GM12864 (cell line): ENCODE measurements around the gene HTRA1.

Experiments
- DNase-seq: peaks from one replicate; pipeline ENCODE4 v3.0.0-alpha.2; 2011; ENCODE audit warnings: low read depth
- H3K4me3 ChIP-seq: 2 replicates; pipeline ENCODE4 v1.5.1; 2011; ENCODE audit warnings: mild to moderate bottlenecking, low read depth, low read length, control low read depth
- CTCF ChIP-seq: IDR thresholded peaks from 2 replicates; pipeline ENCODE4 v1.5.1; 2011; ENCODE audit warnings: low read depth, mild to moderate bottlenecking, moderate library complexity, low read length, control low read depth, inconsistent platforms; ENCODE audit errors: missing control alignments

HTRA1 gene

GRCh38 chr10:122499012-122499411 lies 37.7 kb downstream of the HTRA1 start:
- no peak for DNase-seq
- no peak overlapping the region for H3K4me3 ChIP-seq
- TF ChIP-seq CTCF, result no peak

GRCh38 chr10:122499491-122499941 lies 38.2 kb downstream of the HTRA1 start:
- DNase-seq, result no peak
- H3K4me3 ChIP-seq, result no peak overlapping the region
- TF ChIP-seq CTCF, result no peak

- H3K4me3 ChIP-seq, result no peak overlapping the region
- no peak for DNase-seq
- TF ChIP-seq CTCF, result no peak
These were observed 38.8 kb downstream of the HTRA1 start for GRCh38 chr10:122500194-122500593.

GRCh38 chr10:122500726-122501125 lies 39.4 kb downstream of the HTRA1 start:
- DNase-seq, result no peak
- H3K4me3 ChIP-seq, result no peak overlapping the region
- TF ChIP-seq CTCF, result no peak

GRCh38 chr10:122503012-122503411 lies 41.7 kb downstream of the HTRA1 start:
- DNase-seq, result no peak
- no peak for TF ChIP-seq CTCF

GRCh38 chr10:122503886-122504609 lies 42.7 kb downstream of the HTRA1 start:
- no peak overlapping the region for H3K4me3 ChIP-seq
- no peak for TF ChIP-seq CTCF
- no peak for DNase-seq

More at GRCh38 chr10:122503012-122503411, 41.7 kb downstream of the HTRA1 start:
- no peak overlapping the region for H3K4me3 ChIP-seq

GRCh38 chr10:122504610-122504950 lies 43.2 kb downstream of the HTRA1 start:
- no peak for DNase-seq
- TF ChIP-seq CTCF, result no peak
- no peak overlapping the region for H3K4me3 ChIP-seq
